Astrocyte (in vitro differentiated cells and primary cell): ENCODE measurements around the gene OR52B2.

Experiments used
- EZH2 ChIP-seq: IDR thresholded peaks from 2 replicates; pipeline ENCODE4 v1.6.1; 2012; ENCODE audit warnings: mild to moderate bottlenecking, low read length, inconsistent platforms; ENCODE audit not compliant: insufficient read depth
- TF ChIP-seq, protein P1 (sequence below): IDR thresholded peaks from 2 replicates; pipeline ENCODE4 v1.5.1; 2011; ENCODE audit warnings: low read depth, mild to moderate bottlenecking, inconsistent platforms, low read length, moderate library complexity; ENCODE audit not compliant: insufficient read depth

DNA sequence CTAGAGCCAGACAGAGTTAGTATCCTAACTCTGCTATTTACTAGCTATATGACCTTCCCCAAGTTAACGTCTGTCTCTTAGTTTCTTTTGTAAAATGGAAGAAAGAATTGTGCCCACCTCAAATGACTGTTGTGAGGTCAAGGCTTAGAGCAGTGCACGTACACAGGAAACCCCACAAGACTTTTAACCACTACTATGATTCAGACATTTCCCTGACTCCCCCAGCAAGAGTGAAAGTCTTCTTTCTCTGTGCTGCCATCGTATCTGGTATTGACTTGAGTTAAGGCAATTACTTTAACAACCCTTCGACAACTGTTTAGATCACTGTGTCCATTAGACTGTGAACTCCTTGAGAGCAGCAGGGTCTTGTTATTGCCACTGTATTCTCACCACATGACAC lies 26.3 kb upstream of the OR52B2 start:
- TF ChIP-seq, protein P1, sequence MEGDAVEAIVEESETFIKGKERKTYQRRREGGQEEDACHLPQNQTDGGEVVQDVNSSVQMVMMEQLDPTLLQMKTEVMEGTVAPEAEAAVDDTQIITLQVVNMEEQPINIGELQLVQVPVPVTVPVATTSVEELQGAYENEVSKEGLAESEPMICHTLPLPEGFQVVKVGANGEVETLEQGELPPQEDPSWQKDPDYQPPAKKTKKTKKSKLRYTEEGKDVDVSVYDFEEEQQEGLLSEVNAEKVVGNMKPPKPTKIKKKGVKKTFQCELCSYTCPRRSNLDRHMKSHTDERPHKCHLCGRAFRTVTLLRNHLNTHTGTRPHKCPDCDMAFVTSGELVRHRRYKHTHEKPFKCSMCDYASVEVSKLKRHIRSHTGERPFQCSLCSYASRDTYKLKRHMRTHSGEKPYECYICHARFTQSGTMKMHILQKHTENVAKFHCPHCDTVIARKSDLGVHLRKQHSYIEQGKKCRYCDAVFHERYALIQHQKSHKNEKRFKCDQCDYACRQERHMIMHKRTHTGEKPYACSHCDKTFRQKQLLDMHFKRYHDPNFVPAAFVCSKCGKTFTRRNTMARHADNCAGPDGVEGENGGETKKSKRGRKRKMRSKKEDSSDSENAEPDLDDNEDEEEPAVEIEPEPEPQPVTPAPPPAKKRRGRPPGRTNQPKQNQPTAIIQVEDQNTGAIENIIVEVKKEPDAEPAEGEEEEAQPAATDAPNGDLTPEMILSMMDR = no peak
- TF ChIP-seq EZH2 = no peak
